CD4-positive, alpha-beta T cell treated with Interleukin-15 for 4 hours (primary cell): ENCODE data around the gene FBXL17.
A peak's percentile ranks its signal among the peaks of the same experiment; 100 is the strongest.

Source experiments
- DNase-seq: peaks from one replicate; pipeline ENCODE4 v3.0.0-alpha.2; 2020; ENCODE audit warnings: low spot score

Gene FBXL17

GRCh38 chr5:108084105-108084504, 297.8 kb downstream of the FBXL17 start:
- DNase-seq = no peak

- no peak for DNase-seq
Measured at GRCh38 chr5:108083232-108083631, 298.7 kb downstream of the FBXL17 start.

GRCh38 chr5:108081707-108082106, 300.2 kb downstream of the FBXL17 start:
- no peak for DNase-seq

GRCh38 chr5:108079753-108080152, 302.1 kb downstream of the FBXL17 start:
- no peak for DNase-seq

GRCh38 chr5:108078882-108079281, 303.0 kb downstream of the FBXL17 start:
- DNase-seq = no peak

GRCh38 chr5:108078345-108078744, 303.6 kb downstream of the FBXL17 start:
- no peak for DNase-seq

- DNase-seq = no peak
Measured at GRCh38 chr5:108074626-108075025, 307.3 kb downstream of the FBXL17 start.

- DNase-seq = no peak
Measured at GRCh38 chr5:108064302-108064701, 317.6 kb downstream of the FBXL17 start.

- DNase-seq = no peak
Measured at GRCh38 chr5:108061941-108062340, 320.0 kb downstream of the FBXL17 start.

- no peak for DNase-seq
Measured at GRCh38 chr5:108060340-108060739, 321.6 kb downstream of the FBXL17 start.

GRCh38 chr5:108059334-108059733, 322.6 kb downstream of the FBXL17 start:
- no peak for DNase-seq

- DNase-seq = no peak
Measured at GRCh38 chr5:108054349-108054748, 327.5 kb downstream of the FBXL17 start.

- DNase-seq = no peak
Measured at GRCh38 chr5:108046955-108047670, 334.8 kb downstream of the FBXL17 start.

GRCh38 chr5:108036482-108036881, 345.4 kb downstream of the FBXL17 start:
- no peak for DNase-seq

GRCh38 chr5:108028883-108029282, 353.0 kb downstream of the FBXL17 start:
- no peak for DNase-seq

- no peak for DNase-seq
Measured at GRCh38 chr5:108028412-108028811, 353.5 kb downstream of the FBXL17 start.

GRCh38 chr5:108025957-108026356, 355.9 kb downstream of the FBXL17 start:
- DNase-seq = no peak

- DNase-seq = no peak
Measured at GRCh38 chr5:108024986-108025385, 356.9 kb downstream of the FBXL17 start.

- no peak for DNase-seq
Measured at GRCh38 chr5:108016101-108016500, 365.8 kb downstream of the FBXL17 start.

- no peak for DNase-seq
Measured at GRCh38 chr5:108006791-108007190, 375.1 kb downstream of the FBXL17 start.

- DNase-seq = peak; percentile 30
Measured at GRCh38 chr5:108003178-108003577, 378.7 kb downstream of the FBXL17 start.

GRCh38 chr5:108001222-108001621, 380.7 kb downstream of the FBXL17 start:
- no peak for DNase-seq

GRCh38 chr5:107997338-107997980, 384.4 kb downstream of the FBXL17 start:
- no peak for DNase-seq

GRCh38 chr5:107993341-107993740, 388.6 kb downstream of the FBXL17 start:
- DNase-seq = no peak
